Measurements from ENCODE around the gene OLFML1. TPM values are rescaled to one million over a fixed set of nuclear protein-coding genes. Genes with fewer than 3 reads are reported as not detected.

OLFML1 gene
- total RNA-seq, 1 donor from 2014 or later, result not detected

- peaks cover 4% of the 10 kb centered on the region for H3K27me3 ChIP-seq (ENCODE audit: insufficient read depth, low read length)
- FAIRE-seq, result no peak
- no peaks in the 10 kb centered on the region for H3K4me1 Mint-ChIP-seq (ENCODE audit: low read depth, unreplicated experiment)
- no peak overlapping the region for H3K9ac ChIP-seq (ENCODE audit: low read length)
- DNase-seq (ENCODE audit: low read depth), result no peak
- H3K36me3 ChIP-seq (ENCODE audit: insufficient read depth, low read length), result no peaks in the 10 kb centered on the region
- H2AFZ ChIP-seq (ENCODE audit: low read depth, low read length), result no peak overlapping the region
- no peak overlapping the region for H3K27ac ChIP-seq (ENCODE audit: low read depth, low read length)
- peaks cover 2% of the 10 kb centered on the region for H3K36me3 Mint-ChIP-seq (ENCODE audit: low read depth, unreplicated experiment)
- no peak for TF ChIP-seq EZH2 (IDR thresholded peaks at IDR 0.05; ENCODE audit: insufficient read depth, low read length)
- TF ChIP-seq CTCF (IDR thresholded peaks at IDR 0.05; ENCODE audit: insufficient read depth, low read depth, low read length), result no peak
- H3K4me3 ChIP-seq (ENCODE audit: insufficient read depth, low read depth, low read length), result no peak overlapping the region
- no peaks in the 10 kb centered on the region for H3K9me3 ChIP-seq (ENCODE audit: insufficient read depth, low read depth, low read length)
- no peaks in the 10 kb centered on the region for H3K9me3 Mint-ChIP-seq (ENCODE audit: unreplicated experiment)
- no peaks in the 10 kb centered on the region for H4K20me1 ChIP-seq (ENCODE audit: insufficient read depth, low read length)
- no peak overlapping the region for H3K4me2 ChIP-seq (ENCODE audit: low read length)
- peaks cover 28% of the 10 kb centered on the region for H3K27me3 Mint-ChIP-seq (ENCODE audit: low read depth, unreplicated experiment)
- no peaks in the 10 kb centered on the region for H3K4me1 ChIP-seq (ENCODE audit: insufficient read depth, low read length)
- no peaks in the 10 kb centered on the region for H3K79me2 ChIP-seq (ENCODE audit: insufficient read depth, low read length)
- no peak overlapping the region for H3K4me3 Mint-ChIP-seq (ENCODE audit: unreplicated experiment)
- no peak overlapping the region for H3K27ac Mint-ChIP-seq (ENCODE audit: unreplicated experiment)
These were observed 36.0 kb upstream of the OLFML1 start for GRCh38 chr11:7449211-7449840.

GRCh38 chr11:7449841-7450214 is 35.5 kb upstream of the OLFML1 start:
- peaks cover 2% of the 10 kb centered on the region for H3K36me3 Mint-ChIP-seq (ENCODE audit: low read depth, unreplicated experiment)
- TF ChIP-seq CTCF (IDR thresholded peaks at IDR 0.05; ENCODE audit: insufficient read depth, low read depth, low read length) (no peak), EZH2 (IDR thresholded peaks at IDR 0.05; ENCODE audit: insufficient read depth, low read length) (no peak)
- no peak overlapping the region for H3K9ac ChIP-seq (ENCODE audit: low read length)
- DNase-seq (ENCODE audit: low read depth) (no peak), FAIRE-seq (no peak)
- no peak overlapping the region for H3K27ac Mint-ChIP-seq (ENCODE audit: unreplicated experiment)
- no peak overlapping the region for H3K4me3 Mint-ChIP-seq (ENCODE audit: unreplicated experiment)
- no peaks in the 10 kb centered on the region for H3K79me2 ChIP-seq (ENCODE audit: insufficient read depth, low read length)
- H3K4me1 ChIP-seq (ENCODE audit: insufficient read depth, low read length), result no peaks in the 10 kb centered on the region
- peaks cover 4% of the 10 kb centered on the region for H3K27me3 ChIP-seq (ENCODE audit: insufficient read depth, low read length)
- H3K9me3 Mint-ChIP-seq (ENCODE audit: unreplicated experiment), result no peaks in the 10 kb centered on the region
- no peaks in the 10 kb centered on the region for H3K4me1 Mint-ChIP-seq (ENCODE audit: low read depth, unreplicated experiment)
- H3K36me3 ChIP-seq (ENCODE audit: insufficient read depth, low read length), result no peaks in the 10 kb centered on the region
- peaks cover 27% of the 10 kb centered on the region for H3K27me3 Mint-ChIP-seq (ENCODE audit: low read depth, unreplicated experiment)
- no peak overlapping the region for H2AFZ ChIP-seq (ENCODE audit: low read depth, low read length)
- H4K20me1 ChIP-seq (ENCODE audit: insufficient read depth, low read length), result no peaks in the 10 kb centered on the region
- H3K4me2 ChIP-seq (ENCODE audit: low read length), result no peak overlapping the region
- H3K27ac ChIP-seq (ENCODE audit: low read depth, low read length), result no peak overlapping the region
- H3K4me3 ChIP-seq (ENCODE audit: insufficient read depth, low read depth, low read length), result no peak overlapping the region
- H3K9me3 ChIP-seq (ENCODE audit: insufficient read depth, low read depth, low read length), result no peaks in the 10 kb centered on the region

- no peak for TF ChIP-seq EZH2 (IDR thresholded peaks at IDR 0.05; ENCODE audit: insufficient read depth, low read length)
- no peaks in the 10 kb centered on the region for H3K9me3 Mint-ChIP-seq (ENCODE audit: unreplicated experiment)
- peaks cover 2% of the 10 kb centered on the region for H3K36me3 Mint-ChIP-seq (ENCODE audit: low read depth, unreplicated experiment)
- H3K27me3 ChIP-seq (ENCODE audit: insufficient read depth, low read length), result peaks cover 4% of the 10 kb centered on the region
- no peak overlapping the region for H3K9ac ChIP-seq (ENCODE audit: low read length)
- H3K4me3 Mint-ChIP-seq (ENCODE audit: unreplicated experiment), result no peak overlapping the region
- H3K36me3 ChIP-seq (ENCODE audit: insufficient read depth, low read length), result no peaks in the 10 kb centered on the region
- H3K4me1 ChIP-seq (ENCODE audit: insufficient read depth, low read length), result no peaks in the 10 kb centered on the region
- H3K9me3 ChIP-seq (ENCODE audit: insufficient read depth, low read depth, low read length), result no peaks in the 10 kb centered on the region
- H3K4me3 ChIP-seq (ENCODE audit: insufficient read depth, low read depth, low read length), result no peak overlapping the region
- DNase-seq (ENCODE audit: low read depth) (no peak), FAIRE-seq (no peak)
- H3K27ac ChIP-seq (ENCODE audit: low read depth, low read length), result no peak overlapping the region
- H3K4me1 Mint-ChIP-seq (ENCODE audit: low read depth, unreplicated experiment), result no peaks in the 10 kb centered on the region
- H3K4me2 ChIP-seq (ENCODE audit: low read length), result no peak overlapping the region
- no peaks in the 10 kb centered on the region for H3K79me2 ChIP-seq (ENCODE audit: insufficient read depth, low read length)
- H3K27me3 Mint-ChIP-seq (ENCODE audit: low read depth, unreplicated experiment), result peaks cover 19% of the 10 kb centered on the region
- H3K27ac Mint-ChIP-seq (ENCODE audit: unreplicated experiment), result no peak overlapping the region
- no peaks in the 10 kb centered on the region for H4K20me1 ChIP-seq (ENCODE audit: insufficient read depth, low read length)
- no peak overlapping the region for H2AFZ ChIP-seq (ENCODE audit: low read depth, low read length)
These were observed 34.5 kb upstream of the OLFML1 start for GRCh38 chr11:7450836-7451235.
